ENCODE results near the gene TMEM45A.
"Not testable (repeated sequence)": the region's sequence is repeated elsewhere in the genome, so short reads cannot be mapped to it uniquely, and the experiment has no call there.

Gene TMEM45A, protein sequence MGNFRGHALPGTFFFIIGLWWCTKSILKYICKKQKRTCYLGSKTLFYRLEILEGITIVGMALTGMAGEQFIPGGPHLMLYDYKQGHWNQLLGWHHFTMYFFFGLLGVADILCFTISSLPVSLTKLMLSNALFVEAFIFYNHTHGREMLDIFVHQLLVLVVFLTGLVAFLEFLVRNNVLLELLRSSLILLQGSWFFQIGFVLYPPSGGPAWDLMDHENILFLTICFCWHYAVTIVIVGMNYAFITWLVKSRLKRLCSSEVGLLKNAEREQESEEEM

DNA sequence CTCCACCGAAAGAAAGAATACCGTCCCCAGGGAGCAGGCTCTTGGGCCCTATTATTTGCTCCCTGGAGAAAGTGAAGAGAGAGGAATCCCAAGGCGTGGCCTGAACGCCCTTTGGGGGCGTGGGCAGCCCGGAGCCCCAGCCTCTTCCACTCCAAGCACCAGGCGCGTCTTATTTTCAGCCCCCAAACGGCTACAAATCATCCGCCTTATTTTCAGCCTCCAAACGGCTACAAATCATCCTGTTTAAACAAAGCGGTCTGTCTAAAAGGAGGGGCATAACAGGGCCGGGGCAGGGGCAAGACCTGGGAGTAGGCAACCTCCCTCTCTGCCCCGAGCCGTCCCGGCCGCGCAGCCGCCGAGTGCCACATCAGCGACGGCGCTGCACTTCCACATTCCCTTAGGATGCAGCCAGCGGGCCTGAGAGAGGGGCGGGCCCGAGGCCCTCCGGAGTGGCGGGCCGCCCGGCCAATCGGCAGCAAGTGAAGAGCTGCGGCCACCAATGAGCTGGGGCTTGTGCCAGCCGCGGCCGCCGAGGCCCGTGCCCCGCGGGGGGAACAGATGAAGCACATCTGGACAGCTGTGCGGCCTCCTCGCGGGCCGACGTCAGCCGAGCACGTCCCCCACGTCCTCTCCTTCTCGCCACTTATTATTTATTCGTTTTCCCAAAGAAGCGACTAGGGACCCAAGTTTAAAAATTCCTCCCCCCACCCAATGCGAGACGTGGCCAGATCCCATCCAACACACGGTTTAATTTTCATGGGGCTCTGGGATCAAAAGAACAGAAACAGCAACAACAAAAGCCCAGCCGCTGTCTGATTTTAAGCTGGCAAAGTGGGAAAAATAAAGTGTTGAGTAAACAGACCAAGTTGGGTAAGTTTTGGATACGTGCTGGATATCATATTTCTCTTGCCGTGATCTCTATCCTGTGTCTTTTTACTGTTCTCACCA lies at the start of gene TMEM45A:
Gene TMEM45A, plus strand, starts transcription at position 561 of the 948 bp plus-strand sequence. CDS start 62,593 bp downstream, outside the sequence.
- DNase-seq (ENCODE audit: low read depth in 4 of 4, low spot score in 1 of 4), result peak; percentile 11 to 80 (median 65)

DNA sequence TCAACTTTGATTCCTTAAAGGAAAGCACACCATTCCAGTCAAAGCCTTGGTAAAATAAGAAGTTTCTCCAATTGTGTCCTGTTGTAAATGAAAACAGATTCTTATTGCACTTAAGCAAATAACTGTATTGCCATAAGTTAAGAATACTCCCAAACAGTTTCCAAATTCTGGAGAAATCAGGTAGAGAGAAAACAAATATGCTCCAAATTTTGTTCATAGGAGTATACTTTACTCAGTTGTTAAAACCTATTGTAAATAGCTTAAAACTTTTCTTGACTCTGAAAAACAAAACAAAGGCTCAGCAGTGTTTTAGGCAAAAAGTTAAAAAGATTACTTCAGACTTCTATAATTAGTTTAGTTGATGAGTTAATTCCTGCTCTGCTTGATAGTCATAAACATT lies 48.7 kb upstream of the TMEM45A start:
- DNase-seq (ENCODE audit: low read depth in 4 of 4, low spot score in 1 of 4), result no peak

DNA sequence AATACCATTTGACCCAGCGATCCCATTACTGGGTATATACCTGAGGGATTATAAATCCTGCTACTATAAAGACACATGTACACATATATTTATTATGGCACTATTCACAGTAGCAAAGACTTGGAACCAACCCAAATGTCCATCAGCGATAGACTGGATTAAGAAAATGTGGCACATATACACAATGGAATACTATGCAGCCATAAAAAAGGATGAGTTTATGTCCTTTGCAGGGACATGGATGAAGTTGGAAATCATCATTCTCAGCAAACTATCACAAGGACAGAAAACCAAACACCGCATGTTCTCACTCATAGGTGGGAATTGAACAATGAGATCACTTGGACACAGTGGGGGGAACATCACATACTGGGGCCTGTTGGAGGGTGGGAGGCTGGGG lies 45.4 kb upstream of the TMEM45A start:
- not testable (repeated sequence) for DNase-seq (ENCODE audit: low read depth in 4 of 4, low spot score in 1 of 4)

DNA sequence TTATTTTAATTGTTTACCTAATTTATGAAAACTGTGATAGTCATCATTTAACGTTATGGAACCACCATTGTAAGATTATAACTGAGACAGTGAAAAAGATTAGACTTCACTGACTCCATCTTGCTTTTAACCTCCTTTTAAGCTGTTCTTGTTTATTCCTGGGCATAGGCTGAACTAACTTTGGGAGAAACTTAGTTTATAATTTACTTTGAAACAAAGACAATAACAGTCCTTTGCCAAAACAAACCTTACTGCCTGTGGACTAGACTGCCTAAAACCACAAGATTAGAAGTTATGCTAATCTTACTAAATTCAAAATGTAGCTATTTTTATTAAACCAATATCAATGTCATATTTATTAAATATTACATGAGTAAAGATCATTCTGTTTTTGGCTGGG lies 44.3 kb upstream of the TMEM45A start:
- no peak for DNase-seq (ENCODE audit: low read depth in 4 of 4, low spot score in 1 of 4)

DNA sequence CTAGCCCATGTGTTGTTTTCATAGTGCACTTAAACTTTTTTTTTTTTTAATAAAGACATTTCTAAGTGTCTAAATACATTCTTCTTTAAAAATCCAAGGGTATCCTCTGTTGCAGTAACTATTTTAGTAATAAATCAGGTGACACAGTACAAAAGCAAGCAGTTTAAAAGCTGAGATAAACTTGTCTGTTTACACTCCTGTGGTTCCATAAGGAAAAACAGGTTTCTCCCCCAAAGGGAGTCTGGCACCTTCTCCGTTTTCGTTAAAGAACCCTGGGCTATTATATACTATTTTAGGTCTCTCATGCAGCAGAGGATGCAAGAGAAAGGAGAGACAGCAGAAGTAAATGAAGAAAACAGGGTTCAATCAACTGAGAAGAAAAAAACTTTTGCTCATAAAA lies 43.2 kb upstream of the TMEM45A start:
- DNase-seq (ENCODE audit: low read depth in 4 of 4, low spot score in 1 of 4), result no peak

DNA sequence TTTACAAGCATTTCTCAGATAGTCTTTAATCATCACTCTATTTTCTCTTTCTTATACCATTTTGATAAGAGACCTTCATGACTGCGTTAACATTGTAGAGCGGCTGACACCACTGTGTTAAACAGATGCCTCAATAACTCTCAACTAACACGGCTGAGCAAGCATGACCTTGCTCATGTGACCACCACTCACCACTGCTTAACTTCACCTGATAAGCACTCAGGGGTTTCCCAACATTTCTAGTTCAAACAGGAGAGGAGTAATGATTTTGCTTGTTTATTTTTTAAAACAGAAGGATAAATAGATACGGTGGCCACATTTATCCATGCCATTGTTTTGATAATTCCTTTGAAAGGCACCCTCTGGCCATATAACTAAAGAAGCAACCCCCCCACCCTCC lies 37.7 kb upstream of the TMEM45A start:
- DNase-seq (ENCODE audit: low read depth in 4 of 4, low spot score in 1 of 4), result no peak

DNA sequence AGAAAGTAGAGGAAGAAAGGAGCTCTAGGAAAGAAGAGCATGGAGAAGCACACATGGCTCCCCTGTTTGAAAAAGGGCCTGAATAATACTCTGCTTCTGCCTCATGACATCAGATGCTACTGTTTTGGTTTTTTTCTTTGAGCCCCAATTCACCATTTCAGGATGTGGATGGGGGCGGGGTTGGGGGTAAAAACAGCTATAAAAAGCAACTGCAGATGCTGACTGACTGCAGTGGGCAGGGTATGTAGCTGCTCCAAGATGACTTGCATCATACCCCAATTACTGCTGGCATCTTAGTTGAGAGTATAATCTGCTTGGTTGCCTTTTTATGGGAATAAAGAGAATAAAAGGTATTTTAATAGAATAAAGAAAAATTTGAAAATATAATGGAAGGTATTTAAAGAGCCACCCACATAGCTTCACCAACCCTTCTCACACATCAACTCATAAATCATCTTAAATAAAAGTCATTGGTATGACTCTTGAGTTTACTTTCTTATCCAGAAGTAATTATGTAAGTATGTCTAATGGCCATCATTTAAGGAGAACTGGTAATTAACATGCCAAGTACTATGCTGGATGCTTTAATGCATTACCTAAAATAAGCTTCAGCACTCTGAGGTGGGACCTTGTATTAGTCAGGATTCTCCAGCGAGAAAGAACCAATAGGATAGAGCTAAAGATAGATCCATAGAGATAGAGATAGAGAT lies 36.4 kb upstream of the TMEM45A start:
- DNase-seq (ENCODE audit: low read depth in 4 of 4, low spot score in 1 of 4), result no peak

DNA sequence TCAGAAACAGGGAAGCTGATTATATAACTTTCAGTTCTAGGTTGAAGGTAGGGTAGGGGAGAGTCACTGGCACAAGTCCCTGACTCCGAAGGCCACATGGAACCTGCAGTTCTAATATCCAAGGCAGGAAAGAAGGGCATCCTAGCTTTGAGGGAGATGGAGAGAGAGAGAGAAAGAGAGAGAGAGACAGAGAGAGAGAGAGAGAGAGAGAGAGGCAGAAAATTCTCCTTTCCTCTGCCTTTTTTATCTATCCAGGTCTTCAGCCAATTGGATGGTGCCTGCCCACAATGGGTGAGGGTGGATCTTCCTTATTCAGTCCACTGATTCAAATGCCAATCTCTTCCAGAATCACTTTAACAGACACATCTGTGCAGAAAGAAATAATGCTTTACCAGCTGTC lies 35.7 kb upstream of the TMEM45A start:
- no peak for DNase-seq (ENCODE audit: low read depth in 4 of 4, low spot score in 1 of 4)

DNA sequence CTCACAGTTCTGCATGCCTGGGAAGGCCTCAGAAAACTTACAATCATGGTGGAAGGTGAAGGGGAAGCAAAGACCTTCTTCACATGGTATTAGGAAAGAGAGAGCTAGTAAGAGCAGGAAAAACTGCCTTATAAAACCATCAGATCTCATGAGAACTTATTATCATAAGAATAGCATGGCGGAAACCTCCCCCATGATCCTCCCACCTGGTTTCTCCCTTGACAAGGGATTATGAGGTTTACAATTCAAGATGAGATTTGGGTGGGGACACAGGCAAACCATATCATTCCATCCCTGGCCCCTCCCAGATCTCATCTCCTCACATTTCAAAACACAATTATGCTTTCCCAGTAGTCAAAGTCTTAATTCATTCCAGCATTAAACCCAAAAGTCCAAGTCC lies 34.6 kb upstream of the TMEM45A start:
- no peak for DNase-seq (ENCODE audit: low read depth in 4 of 4, low spot score in 1 of 4)

DNA sequence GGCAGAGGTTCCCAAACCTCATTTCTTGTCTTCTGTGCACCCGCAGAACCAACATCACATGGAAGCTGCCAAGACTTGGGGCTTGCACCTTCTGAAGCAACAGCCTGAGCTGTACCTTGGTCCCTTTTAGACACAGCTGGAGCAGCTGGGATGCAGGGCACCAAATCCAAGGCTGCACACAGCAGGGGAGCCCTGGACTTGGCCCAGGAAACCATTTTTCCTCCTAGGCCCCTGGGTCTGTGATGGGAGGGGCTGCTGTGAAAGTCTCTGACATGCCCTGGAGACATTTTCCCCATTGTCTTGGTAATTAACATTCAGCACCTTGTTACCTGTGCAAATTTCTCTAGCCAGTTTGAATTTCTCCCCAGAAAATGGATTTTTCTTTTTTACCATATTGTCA lies 33.6 kb upstream of the TMEM45A start:
- DNase-seq (ENCODE audit: low read depth in 4 of 4, low spot score in 1 of 4), result no peak

DNA sequence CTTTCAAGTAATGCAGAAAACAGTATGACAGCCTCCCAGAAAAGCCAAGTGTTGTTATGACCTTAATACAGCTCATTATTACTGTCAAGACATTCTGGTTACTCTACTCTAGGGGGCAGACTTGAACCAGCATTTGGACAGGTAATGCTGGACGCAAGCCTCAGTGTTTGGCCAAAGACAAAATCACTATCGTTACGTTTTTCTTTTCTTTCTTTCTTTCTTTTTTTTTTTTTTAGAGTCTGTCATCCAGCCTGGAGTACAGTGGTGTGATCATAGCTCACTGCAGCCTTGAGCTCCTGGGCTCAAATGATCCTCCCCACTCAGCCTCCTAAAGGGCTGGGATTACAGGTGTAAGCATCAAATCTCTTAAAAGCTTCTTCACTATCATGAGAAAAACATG lies 29.4 kb upstream of the TMEM45A start:
- DNase-seq (ENCODE audit: low read depth in 4 of 4, low spot score in 1 of 4), result no peak

DNA sequence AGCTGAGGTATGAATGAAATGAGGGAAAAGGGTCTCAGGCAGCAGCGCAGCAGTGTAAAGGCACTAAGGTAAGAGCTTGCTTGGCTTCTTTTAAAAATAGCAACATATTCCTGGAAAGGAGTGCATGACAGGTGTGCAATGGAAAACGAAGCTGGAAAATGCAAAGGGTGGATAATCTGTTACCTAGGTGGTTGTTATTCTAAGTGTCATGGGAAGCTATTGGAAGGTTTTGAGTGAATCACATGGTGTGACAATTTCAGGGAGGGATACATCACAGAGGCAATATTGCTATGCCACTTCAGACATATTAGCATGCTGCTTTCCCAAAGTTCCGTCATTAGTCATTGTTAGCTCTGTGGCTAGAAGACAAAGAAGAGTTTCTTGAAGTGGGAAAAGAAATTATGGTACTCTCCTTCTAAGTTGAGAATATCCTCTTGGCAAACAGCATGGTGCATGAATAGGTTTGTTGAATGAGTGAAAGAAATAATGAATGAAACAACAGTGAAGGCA lies 28.7 kb upstream of the TMEM45A start:
- no peak for DNase-seq (ENCODE audit: low read depth in 4 of 4, low spot score in 1 of 4)

DNA sequence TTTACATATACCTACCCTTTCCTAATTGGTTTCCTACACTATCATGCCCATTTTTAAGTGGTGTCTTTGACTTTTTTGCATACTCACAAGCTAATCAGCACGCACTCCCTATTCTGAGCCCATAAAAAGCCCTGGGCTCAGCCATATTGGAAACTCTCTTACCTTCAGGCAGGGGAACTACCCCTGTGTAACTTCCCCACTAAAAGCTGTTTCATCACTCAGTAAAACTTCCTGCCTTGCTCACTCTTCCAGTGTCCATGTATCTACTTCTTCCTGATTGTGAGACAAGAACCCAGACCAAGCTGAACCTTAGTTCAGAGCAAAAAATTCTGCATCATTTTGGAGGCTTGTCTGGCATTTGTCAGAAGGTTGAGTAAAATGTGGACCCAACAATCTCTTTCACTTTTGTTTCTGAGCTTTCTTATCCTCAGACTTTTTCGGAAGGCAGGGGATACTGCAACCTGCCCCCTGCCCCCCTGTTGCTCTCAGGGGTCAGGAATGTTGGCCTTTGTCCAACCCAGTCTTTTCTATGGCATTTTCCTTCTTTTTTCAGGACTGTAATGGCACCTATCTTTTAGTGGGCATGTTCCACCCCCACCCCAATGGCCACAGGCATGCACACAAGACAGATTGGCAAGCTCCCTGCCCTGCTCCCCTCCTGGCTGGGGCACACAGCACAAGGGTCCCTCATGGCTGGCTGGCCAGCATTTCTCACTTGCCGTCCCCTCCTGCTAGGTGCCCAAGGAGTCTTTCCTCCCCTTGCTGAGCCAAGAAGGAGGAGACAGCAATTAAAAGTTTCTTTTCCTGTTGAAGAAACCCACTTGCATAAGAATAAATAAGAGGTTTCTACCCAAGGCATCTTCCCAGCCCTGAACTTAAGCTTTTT lies 26.3 kb upstream of the TMEM45A start:
- no peak for DNase-seq (ENCODE audit: low read depth in 4 of 4, low spot score in 1 of 4)

DNA sequence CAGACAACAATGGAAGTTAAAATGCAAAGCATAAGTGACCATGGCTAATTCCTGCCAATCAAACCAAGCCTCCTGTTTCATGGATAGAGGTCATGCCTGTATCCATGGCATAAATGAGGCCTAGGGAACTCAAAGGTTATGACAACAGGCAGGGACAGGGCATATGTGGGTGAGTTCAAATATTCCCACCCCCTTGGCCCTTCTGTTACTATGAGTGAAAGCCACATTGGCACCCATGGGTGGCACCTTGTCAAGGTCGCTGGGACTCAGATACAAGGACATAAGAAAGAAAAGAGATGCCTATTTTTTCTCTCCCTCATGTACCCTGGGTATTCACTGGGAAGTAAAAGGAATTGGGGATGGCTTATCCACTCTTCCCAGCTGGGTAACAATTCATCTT lies 25.3 kb upstream of the TMEM45A start:
- no peak for DNase-seq (ENCODE audit: low read depth in 4 of 4, low spot score in 1 of 4)

DNA sequence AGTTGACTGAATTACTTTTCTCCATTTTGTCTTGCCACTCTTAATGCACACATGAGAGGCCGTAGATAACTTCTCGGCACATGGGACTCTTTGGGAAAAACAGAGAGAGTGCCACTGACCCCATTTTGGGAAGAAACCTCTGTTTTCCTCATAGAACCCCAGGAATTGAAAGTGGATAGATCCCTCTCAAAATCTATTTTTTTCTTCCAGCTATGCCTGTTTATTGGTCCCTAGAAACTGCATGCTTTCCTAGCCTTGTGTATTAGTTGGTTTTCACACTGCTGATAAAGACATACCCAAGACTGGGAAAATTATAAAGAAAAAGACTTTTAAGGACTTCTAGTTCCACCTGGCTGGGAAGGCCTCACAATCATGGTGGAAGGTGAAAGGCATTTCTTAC lies 23.7 kb upstream of the TMEM45A start:
- DNase-seq (ENCODE audit: low read depth in 4 of 4, low spot score in 1 of 4), result no peak

DNA sequence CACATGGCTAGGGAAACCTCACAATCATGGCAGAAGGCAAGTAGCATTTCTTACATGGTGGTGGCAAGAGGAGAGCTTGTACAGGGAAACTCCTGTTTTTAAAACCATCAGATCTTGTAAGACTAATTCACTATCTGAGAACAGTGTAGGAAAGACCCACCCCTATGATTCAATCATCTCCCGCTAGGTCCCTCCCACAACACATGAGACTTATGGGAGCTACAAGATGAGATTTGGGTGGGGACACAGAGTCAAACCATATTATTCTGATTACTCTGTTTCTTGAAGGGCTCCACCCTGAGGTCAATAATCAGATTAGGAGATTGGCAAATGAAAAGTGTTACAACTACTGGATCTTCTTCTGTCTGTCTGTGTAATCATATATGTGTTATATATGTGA lies 21.5 kb upstream of the TMEM45A start:
- DNase-seq (ENCODE audit: low read depth in 4 of 4, low spot score in 1 of 4), result no peak

DNA sequence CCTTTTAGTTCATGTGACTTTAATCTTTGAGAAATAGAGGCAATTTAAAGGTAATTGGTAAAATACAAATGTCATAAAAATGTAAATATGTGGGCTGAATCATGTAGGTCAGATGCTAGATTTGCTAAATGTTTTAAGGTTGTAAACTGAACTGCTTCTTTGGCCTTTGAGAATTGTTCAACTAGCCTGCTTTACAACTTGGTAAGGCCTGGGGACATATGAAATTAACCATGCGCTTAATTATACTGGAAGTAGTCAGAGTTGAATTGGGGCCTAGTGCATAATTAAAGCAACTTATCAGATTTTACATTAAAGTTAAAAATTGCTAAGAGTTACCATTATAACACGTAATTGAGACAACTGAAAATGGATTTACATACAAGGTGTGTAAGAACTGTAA lies 21.0 kb upstream of the TMEM45A start:
- DNase-seq (ENCODE audit: low read depth in 4 of 4, low spot score in 1 of 4), result no peak

DNA sequence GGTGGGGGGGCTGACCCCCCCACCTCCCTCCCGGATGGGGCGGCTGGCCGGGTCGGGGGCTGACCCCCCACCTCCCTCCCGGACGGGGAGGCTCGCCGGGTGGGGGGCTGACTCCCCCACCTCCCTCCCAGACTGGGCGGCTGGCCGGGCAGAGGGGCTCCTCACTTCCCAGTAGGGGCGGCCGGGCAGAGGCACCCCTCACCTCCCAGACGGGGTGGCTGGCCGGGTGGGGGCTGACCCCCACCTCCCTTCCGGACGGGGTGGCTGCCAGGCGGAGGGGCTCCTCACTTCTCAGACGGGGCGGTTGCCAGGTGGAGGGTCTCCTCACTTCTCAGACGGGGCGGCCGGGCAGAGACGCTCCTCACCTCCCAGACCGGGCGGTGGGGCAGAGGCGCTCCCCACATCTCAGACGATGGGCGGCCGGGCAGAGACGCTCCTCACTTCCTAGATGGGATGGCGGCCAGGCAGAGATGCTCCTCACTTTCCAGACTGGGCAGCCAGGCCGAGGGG lies 14.5 kb upstream of the TMEM45A start:
- DNase-seq (ENCODE audit: low read depth in 4 of 4, low spot score in 1 of 4), result not testable (repeated sequence)

DNA sequence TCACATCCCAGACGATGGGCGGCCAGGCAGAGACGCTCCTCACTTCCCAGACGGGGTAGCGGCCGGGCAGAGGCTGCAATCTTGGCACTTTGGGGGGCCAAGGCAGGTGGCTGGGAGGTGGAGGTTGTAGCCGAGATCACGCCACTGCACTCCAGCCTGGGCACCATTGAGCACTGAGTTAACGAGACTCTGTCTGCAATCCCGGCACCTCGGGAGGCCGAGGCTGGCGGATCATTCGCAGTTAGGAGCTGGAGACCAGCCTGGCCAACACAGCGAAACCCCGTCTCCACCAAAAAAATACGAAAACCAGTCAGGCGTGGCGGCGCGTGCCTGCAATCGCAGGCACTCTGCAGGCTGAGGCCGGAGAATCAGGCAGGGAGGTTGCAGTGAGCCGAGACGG lies 13.9 kb upstream of the TMEM45A start:
- not testable (repeated sequence) for DNase-seq (ENCODE audit: low read depth in 4 of 4, low spot score in 1 of 4)

DNA sequence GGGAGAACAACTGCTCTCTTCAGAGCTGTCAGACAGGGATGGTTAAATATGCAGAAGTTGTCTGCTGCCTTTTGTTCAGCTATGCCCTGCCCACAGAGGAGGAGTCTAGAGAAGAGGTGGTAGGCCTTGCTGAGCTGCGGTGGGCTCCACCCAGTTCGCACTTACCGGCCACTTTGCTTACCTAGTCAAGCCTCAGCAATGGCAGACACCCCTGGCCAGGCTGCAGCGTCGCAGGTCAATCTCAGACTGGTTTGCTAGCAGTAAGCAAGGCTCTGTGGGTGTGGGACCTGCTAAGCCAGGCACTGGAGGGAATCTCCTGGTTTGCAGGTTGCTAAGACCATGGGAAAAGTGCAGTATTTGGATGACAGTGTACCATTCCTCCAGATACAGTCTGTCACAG lies 12.3 kb upstream of the TMEM45A start:
- DNase-seq (ENCODE audit: low read depth in 4 of 4, low spot score in 1 of 4), result no peak

Measured in stimulated activated CD4-positive, alpha-beta T cell treated with anti-CD3 and anti-CD28 coated beads, Interleukin-1b, Interleukin-23, amount 100 ng/mL, for 24 hours (primary cell).